ENCODE data around the gene LRRIQ4. TPM values are rescaled to one million over a fixed set of nuclear protein-coding genes. Genes with fewer than 3 reads are reported as not detected.

LRRIQ4 gene
- total RNA-seq, 1 donor from 2014 or later, result not detected

GRCh38 chr3:169835533-169835932 is 22.9 kb downstream of the LRRIQ4 start:
- H3K36me3 Mint-ChIP-seq (ENCODE audit: low read depth), result no peaks in the 10 kb centered on the region
- H3K9me3 Mint-ChIP-seq (ENCODE audit: low read depth), result no peaks in the 10 kb centered on the region
- no peak for TF ChIP-seq CTCF (IDR thresholded peaks at IDR 0.05)
- H3K4me3 Mint-ChIP-seq (ENCODE audit: unreplicated experiment), result no peak overlapping the region
- no peak overlapping the region for H3K27ac Mint-ChIP-seq (ENCODE audit: unreplicated experiment)
- H3K27me3 Mint-ChIP-seq (ENCODE audit: low read depth), result no peaks in the 10 kb centered on the region
- no peak for DNase-seq (ENCODE audit: low spot score)
- peaks cover 10% of the 10 kb centered on the region for H3K4me1 Mint-ChIP-seq (ENCODE audit: low read depth)

GRCh38 chr3:169836078-169836941 is 23.6 kb downstream of the LRRIQ4 start:
- TF ChIP-seq CTCF (IDR thresholded peaks at IDR 0.05), result no peak
- Mint-ChIP-seq H3K27me3 (ENCODE audit: low read depth) (no peaks in the 10 kb centered on the region), H3K27ac (ENCODE audit: unreplicated experiment) (peak overlapping the region; percentile 60), H3K9me3 (ENCODE audit: low read depth) (no peaks in the 10 kb centered on the region), H3K4me1 (ENCODE audit: low read depth) (peaks cover 10% of the 10 kb centered on the region), H3K36me3 (ENCODE audit: low read depth) (no peaks in the 10 kb centered on the region), H3K4me3 (ENCODE audit: unreplicated experiment) (no peak overlapping the region)
- DNase-seq (ENCODE audit: low spot score), result no peak

GRCh38 chr3:169836942-169837275 is 24.2 kb downstream of the LRRIQ4 start:
- no peaks in the 10 kb centered on the region for H3K27me3 Mint-ChIP-seq (ENCODE audit: low read depth)
- H3K9me3 Mint-ChIP-seq (ENCODE audit: low read depth), result no peaks in the 10 kb centered on the region
- H3K27ac Mint-ChIP-seq (ENCODE audit: unreplicated experiment), result peak overlapping the region; percentile 60
- H3K4me3 Mint-ChIP-seq (ENCODE audit: unreplicated experiment), result no peak overlapping the region
- no peaks in the 10 kb centered on the region for H3K36me3 Mint-ChIP-seq (ENCODE audit: low read depth)
- H3K4me1 Mint-ChIP-seq (ENCODE audit: low read depth), result peaks cover 10% of the 10 kb centered on the region
- DNase-seq (ENCODE audit: low spot score), result no peak
- no peak for TF ChIP-seq CTCF (IDR thresholded peaks at IDR 0.05)

GRCh38 chr3:169838511-169839030 is 25.9 kb downstream of the LRRIQ4 start:
- DNase-seq (ENCODE audit: low spot score), result no peak
- peaks cover 2% of the 10 kb centered on the region for H3K9me3 Mint-ChIP-seq (ENCODE audit: low read depth)
- no peak overlapping the region for H3K4me3 Mint-ChIP-seq (ENCODE audit: unreplicated experiment)
- no peaks in the 10 kb centered on the region for H3K36me3 Mint-ChIP-seq (ENCODE audit: low read depth)
- peaks cover 10% of the 10 kb centered on the region for H3K4me1 Mint-ChIP-seq (ENCODE audit: low read depth)
- peaks cover 1% of the 10 kb centered on the region for H3K27me3 Mint-ChIP-seq (ENCODE audit: low read depth)
- no peak for TF ChIP-seq CTCF (IDR thresholded peaks at IDR 0.05)
- no peak overlapping the region for H3K27ac Mint-ChIP-seq (ENCODE audit: unreplicated experiment)

GRCh38 chr3:169841171-169841570 is 28.5 kb downstream of the LRRIQ4 start:
- H3K36me3 Mint-ChIP-seq (ENCODE audit: low read depth), result no peaks in the 10 kb centered on the region
- peaks cover 5% of the 10 kb centered on the region for H3K9me3 Mint-ChIP-seq (ENCODE audit: low read depth)
- no peak for DNase-seq (ENCODE audit: low spot score)
- no peak for TF ChIP-seq CTCF (IDR thresholded peaks at IDR 0.05)
- no peak overlapping the region for H3K4me3 Mint-ChIP-seq (ENCODE audit: unreplicated experiment)
- peaks cover 10% of the 10 kb centered on the region for H3K4me1 Mint-ChIP-seq (ENCODE audit: low read depth)
- H3K27me3 Mint-ChIP-seq (ENCODE audit: low read depth), result peaks cover 4% of the 10 kb centered on the region
- peak overlapping the region; percentile 29 for H3K27ac Mint-ChIP-seq (ENCODE audit: unreplicated experiment)

Data from chondrocyte (in vitro differentiated cells).